Chondrocyte (in vitro differentiated cells): ENCODE data around the gene RINT1. TPM values are rescaled to one million over a fixed set of nuclear protein-coding genes. Genes with fewer than 3 reads are reported as not detected.
A peak's percentile ranks its signal among the peaks of the same experiment; 100 is the strongest.

Experiments used
- DNase-seq: peaks from one replicate; pipeline ENCODE4 v3.0.0; 2021; ENCODE audit warnings: mixed read lengths, low spot score
- H3K27ac Mint-ChIP-seq: one replicate; pipeline ENCODE4 v1.8.0; 2021; ENCODE audit warnings: mild to moderate bottlenecking, moderate library complexity, mixed read lengths; ENCODE audit not compliant: unreplicated experiment
- H3K27me3 Mint-ChIP-seq: 2 replicates; pipeline ENCODE4 v1.8.0; 2021; ENCODE audit warnings: low read depth, mixed read lengths
- H3K36me3 Mint-ChIP-seq: 2 replicates; pipeline ENCODE4 v1.8.0; 2021; ENCODE audit warnings: low read depth, mixed read lengths
- H3K4me1 Mint-ChIP-seq: 2 replicates; pipeline ENCODE4 v1.8.0; 2021; ENCODE audit warnings: low read depth, mild to moderate bottlenecking, mixed read lengths
- H3K4me3 Mint-ChIP-seq: one replicate; pipeline ENCODE4 v1.8.0; 2021; ENCODE audit warnings: mild to moderate bottlenecking, moderate library complexity, mixed read lengths; ENCODE audit not compliant: unreplicated experiment
- H3K9me3 Mint-ChIP-seq: 2 replicates; pipeline ENCODE4 v1.8.0; 2021; ENCODE audit warnings: low read depth, mixed read lengths
- total RNA-seq: library from RNA; stranded (reverse); gene quantifications from 3 replicates; pipeline ENCODE4 v1.2.1, GENCODE V29; 2021
- TF ChIP-seq, protein P1 (sequence below): fragments of 200-600 bp; sonication (generic); IDR thresholded peaks from 2 replicates; pipeline ENCODE4 v1.5.0; 2021; ENCODE audit warnings: antibody characterized with exemption, mild to moderate bottlenecking, moderate library complexity

The RINT1 gene
- total RNA-seq, 1 donor from 2014 or later: 18.0 TPM

DNA sequence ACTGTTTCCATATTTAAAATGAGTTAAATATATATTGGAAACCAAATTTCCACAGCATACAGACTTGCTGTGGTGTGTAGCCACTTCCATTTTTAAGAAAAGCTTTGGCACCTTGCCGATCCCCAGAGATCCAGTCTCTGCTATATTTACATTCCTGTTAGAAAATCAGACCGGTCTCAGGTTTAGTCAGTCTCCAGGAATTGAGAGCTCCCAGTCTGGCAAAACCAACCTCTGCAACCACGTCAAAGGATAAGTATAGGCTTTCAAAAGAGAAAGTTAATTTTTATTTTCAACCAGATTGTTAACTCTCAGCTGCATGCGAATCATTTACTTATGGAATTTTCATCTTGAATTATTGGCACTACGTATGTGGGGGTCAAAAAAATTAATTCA, 38.1 kb upstream of the RINT1 start:
- Mint-ChIP-seq H3K4me1 (peaks cover 59% of the 10 kb centered on the region), H3K27me3 (no peaks in the 10 kb centered on the region), H3K36me3 (peaks cover 2% of the 10 kb centered on the region), H3K4me3 (peak overlapping the region; percentile 62), H3K27ac (peak overlapping the region; percentile 92), H3K9me3 (no peaks in the 10 kb centered on the region)
- TF ChIP-seq, protein P1, sequence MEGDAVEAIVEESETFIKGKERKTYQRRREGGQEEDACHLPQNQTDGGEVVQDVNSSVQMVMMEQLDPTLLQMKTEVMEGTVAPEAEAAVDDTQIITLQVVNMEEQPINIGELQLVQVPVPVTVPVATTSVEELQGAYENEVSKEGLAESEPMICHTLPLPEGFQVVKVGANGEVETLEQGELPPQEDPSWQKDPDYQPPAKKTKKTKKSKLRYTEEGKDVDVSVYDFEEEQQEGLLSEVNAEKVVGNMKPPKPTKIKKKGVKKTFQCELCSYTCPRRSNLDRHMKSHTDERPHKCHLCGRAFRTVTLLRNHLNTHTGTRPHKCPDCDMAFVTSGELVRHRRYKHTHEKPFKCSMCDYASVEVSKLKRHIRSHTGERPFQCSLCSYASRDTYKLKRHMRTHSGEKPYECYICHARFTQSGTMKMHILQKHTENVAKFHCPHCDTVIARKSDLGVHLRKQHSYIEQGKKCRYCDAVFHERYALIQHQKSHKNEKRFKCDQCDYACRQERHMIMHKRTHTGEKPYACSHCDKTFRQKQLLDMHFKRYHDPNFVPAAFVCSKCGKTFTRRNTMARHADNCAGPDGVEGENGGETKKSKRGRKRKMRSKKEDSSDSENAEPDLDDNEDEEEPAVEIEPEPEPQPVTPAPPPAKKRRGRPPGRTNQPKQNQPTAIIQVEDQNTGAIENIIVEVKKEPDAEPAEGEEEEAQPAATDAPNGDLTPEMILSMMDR: no peak
- no peak for DNase-seq

DNA sequence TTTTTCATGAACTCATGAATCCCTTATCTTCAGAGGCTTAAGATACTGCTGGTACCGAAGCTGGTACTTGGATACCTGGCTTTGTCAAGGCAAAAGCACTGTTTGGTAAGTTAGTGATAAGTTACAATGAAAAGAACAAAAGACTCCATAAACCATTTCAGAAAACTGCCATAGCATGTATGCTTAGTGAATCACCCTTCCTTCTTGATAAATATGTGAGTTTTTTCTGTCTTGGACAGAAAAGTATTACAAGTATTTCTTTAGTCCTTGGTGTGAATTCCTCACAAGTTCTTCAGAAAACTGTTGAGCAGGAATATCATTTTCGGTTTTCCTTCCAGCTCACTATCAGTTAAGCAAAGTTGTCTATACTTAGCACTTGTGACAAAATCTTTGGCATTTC, 35.5 kb upstream of the RINT1 start:
- no peak overlapping the region for H3K4me3 Mint-ChIP-seq
- TF ChIP-seq, protein P1: no peak
- peak overlapping the region; percentile 92 for H3K27ac Mint-ChIP-seq
- H3K9me3 Mint-ChIP-seq: no peaks in the 10 kb centered on the region
- DNase-seq: no peak
- H3K4me1 Mint-ChIP-seq: peaks cover 56% of the 10 kb centered on the region
- no peaks in the 10 kb centered on the region for H3K27me3 Mint-ChIP-seq
- peaks cover 11% of the 10 kb centered on the region for H3K36me3 Mint-ChIP-seq

DNA sequence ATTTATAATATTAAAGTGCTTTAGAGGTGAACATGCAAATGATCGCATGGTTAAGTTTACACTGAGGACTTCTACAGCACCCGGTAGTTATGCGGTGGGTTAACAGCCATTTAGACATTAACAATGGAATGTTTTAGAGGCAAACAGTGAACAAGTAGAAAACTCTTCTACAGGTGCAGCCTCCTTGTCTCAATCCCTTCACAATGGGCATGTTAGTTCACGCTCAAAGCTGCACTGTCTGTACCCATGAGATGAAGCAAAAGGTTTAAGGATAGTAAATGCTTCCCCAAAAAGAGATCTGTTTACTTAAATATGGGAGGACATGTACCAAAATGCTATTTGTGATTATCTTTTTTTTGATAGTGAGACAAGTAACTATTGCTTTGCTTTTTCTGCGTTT, 35.0 kb upstream of the RINT1 start:
- Mint-ChIP-seq H3K9me3 (no peaks in the 10 kb centered on the region), H3K4me1 (peaks cover 56% of the 10 kb centered on the region), H3K27ac (peak overlapping the region; percentile 92), H3K4me3 (no peak overlapping the region), H3K27me3 (no peaks in the 10 kb centered on the region), H3K36me3 (peaks cover 14% of the 10 kb centered on the region)
- TF ChIP-seq, protein P1: no peak
- DNase-seq: no peak

DNA sequence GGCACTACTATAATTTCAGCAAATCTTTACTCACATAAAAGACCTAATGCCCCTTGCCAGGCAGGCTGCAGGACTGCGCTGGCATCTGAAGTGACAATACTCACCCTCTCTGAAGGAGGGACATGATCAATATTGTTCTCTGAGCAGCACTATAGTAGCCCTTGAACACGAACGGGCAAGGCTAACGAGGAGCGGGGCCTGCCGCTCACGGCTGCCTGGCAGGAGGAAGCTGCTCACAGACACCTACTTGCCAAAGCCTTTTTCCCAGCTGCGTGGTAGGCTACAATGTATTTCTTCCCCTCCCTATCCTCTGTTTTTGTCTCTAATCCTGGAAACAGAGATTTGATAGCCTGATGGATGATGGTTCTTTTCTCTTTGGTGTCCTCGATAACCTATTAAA, 29.8 kb upstream of the RINT1 start:
- H3K4me3 Mint-ChIP-seq: no peak overlapping the region
- TF ChIP-seq, protein P1: no peak
- no peak for DNase-seq
- peaks cover 13% of the 10 kb centered on the region for H3K4me1 Mint-ChIP-seq
- H3K27ac Mint-ChIP-seq: no peak overlapping the region
- no peaks in the 10 kb centered on the region for H3K9me3 Mint-ChIP-seq
- H3K27me3 Mint-ChIP-seq: no peaks in the 10 kb centered on the region
- H3K36me3 Mint-ChIP-seq: peaks cover 28% of the 10 kb centered on the region

DNA sequence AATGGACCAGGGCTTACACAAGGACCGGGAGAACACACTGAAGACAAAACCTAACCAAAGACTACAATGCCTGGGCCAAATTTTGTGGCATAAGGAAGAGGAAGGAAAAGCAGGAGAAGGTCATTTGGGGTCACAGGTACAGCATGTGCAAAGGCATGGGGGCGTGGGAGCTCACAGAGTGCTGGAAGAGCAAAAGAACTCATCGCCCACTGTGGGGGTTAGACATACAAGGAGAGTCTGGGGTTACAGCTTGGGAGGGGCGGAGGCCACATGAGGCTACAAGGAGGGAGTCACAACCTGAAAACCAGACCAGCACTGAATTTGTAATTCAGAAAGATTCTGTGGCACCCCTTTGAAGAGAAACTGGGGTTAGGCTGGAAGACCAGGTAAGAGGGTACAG, 19.6 kb upstream of the RINT1 start:
- Mint-ChIP-seq H3K4me1 (peaks cover 14% of the 10 kb centered on the region), H3K4me3 (no peak overlapping the region), H3K27ac (no peak overlapping the region), H3K9me3 (no peaks in the 10 kb centered on the region), H3K36me3 (peaks cover 6% of the 10 kb centered on the region), H3K27me3 (no peaks in the 10 kb centered on the region)
- TF ChIP-seq, protein P1: no peak
- DNase-seq: no peak
